ENCODE measurements around the gene TEX2. TPM values are rescaled to one million over a fixed set of nuclear protein-coding genes. Genes with fewer than 3 reads are reported as not detected.

Gene TEX2
- total and polyA plus RNA-seq, 2 experiments from 2014 or later: 7.5 to 17.7 TPM

- no peak for DNase-seq (ENCODE audit: low spot score)
- Histone ChIP-seq H3K36me3 (ENCODE audit: insufficient read depth) (no peaks in the 10 kb centered on the region), H3K9me2 (ENCODE audit: insufficient read depth) (no peaks in the 10 kb centered on the region), H4K20me1 (replicated peaks; ENCODE audit: insufficient read depth) (no peaks in the 10 kb centered on the region), H3K27me3 (ENCODE audit: insufficient read depth) (no peaks in the 10 kb centered on the region), H3K79me2 (replicated peaks; ENCODE audit: insufficient read depth) (no peaks in the 10 kb centered on the region), H2AFZ (no peak overlapping the region), H3K4me1 (ENCODE audit: insufficient read depth) (peaks cover 6% of the 10 kb centered on the region; the same call in 1 of the 2 replicates), H3K4me2 (no peak overlapping the region), H3K4me3 (no peak overlapping the region), H3F3A (replicated peaks; ENCODE audit: low read depth) (no peaks in the 10 kb centered on the region), H3K27ac (ENCODE audit: low read depth) (no peak overlapping the region)
- H3K27me3 Mint-ChIP-seq (ENCODE audit: insufficient read depth, low read depth, poor library complexity): no peaks in the 10 kb centered on the region
- peaks cover 25% of the 10 kb centered on the region for H3K4me1 Mint-ChIP-seq
- no peak overlapping the region for H3K4me3 Mint-ChIP-seq
- ATAC-seq: no peak
- no peaks in the 10 kb centered on the region for H3K36me3 Mint-ChIP-seq (ENCODE audit: low read depth)
- no peak overlapping the region for H3K27ac Mint-ChIP-seq
- TF ChIP-seq POLR2AphosphoS5 (IDR thresholded peaks at IDR 0.05; ENCODE audit: low read depth) (no peak), JUNB (IDR thresholded peaks at IDR 0.05; ENCODE audit: unreplicated experiment) (no peak), REST (IDR thresholded peaks at IDR 0.05; ENCODE audit: unreplicated experiment) (no peak), EZH2phosphoT487 (IDR thresholded peaks at IDR 0.05; ENCODE audit: unreplicated experiment) (no peak), ETS1 (IDR thresholded peaks at IDR 0.05) (no peak), NANOG (IDR thresholded peaks at IDR 0.05; ENCODE audit: borderline replicate concordance) (no peak), CTCF (conservative IDR thresholded peaks at IDR 0.05; ENCODE audit: low read depth in 2 of 2) (no peak), ZNF114 (CRISPR knock-in tag; IDR thresholded peaks at IDR 0.05) (no peak), STAT1 (IDR thresholded peaks at IDR 0.05; ENCODE audit: unreplicated experiment) (no peak), ZNF331 (CRISPR knock-in tag; IDR thresholded peaks at IDR 0.05; ENCODE audit: low read depth) (no peak), CREB1 (CRISPR knock-in tag; IDR thresholded peaks at IDR 0.05; ENCODE audit: low read depth) (no peak), EZH2 (IDR thresholded peaks at IDR 0.05; ENCODE audit: low read depth, unreplicated experiment) (no peak), ZNF462 (CRISPR knock-in tag; IDR thresholded peaks at IDR 0.05) (no peak)
- no peaks in the 10 kb centered on the region for H3K9me3 Mint-ChIP-seq
Observed at GRCh38 chr17:64158406-64158805, 104.7 kb downstream of the TEX2 start.
